Embryonic facial prominence (tissue), 1 donor: ENCODE results near the gene KLF2.

Experiments
- DNase-seq: peaks from one replicate; pipeline ENCODE4 v3.0.0-alpha.2; 2016; ENCODE audit errors: extremely low spot score

KLF2 gene

DNA sequence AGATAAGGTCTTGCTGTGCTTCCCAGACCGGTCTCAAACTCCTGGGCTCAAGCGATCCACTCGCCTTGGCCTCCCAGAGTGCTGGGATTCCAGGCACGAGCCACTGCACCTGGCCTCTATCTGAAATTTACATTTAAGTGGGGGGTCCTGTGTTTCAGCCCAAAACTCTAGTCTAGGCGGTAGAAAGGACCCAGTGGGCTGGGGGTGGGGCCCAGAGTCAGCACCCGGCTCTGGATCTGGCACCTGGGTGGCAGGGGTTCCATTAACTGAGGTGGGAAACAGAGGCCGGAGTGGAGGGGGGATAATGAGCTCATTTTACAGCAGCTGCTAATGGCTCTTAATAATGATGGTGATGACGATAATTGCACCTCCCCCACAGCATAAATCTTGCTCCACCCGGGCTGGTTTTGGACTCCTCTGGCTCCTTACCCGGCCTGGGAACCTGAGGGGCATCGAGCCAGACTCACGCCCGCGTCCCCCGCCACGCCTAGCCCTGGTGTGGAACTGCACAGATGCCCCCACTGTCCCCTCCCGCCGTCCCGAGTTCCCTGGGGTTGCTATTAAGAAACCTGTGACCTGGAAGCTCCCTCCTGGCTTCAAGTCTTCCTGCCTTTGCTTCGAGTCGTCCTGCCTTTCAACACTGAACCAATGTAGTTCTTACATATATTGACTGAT is 17.8 kb upstream of the KLF2 start:
- no peak for DNase-seq

DNA sequence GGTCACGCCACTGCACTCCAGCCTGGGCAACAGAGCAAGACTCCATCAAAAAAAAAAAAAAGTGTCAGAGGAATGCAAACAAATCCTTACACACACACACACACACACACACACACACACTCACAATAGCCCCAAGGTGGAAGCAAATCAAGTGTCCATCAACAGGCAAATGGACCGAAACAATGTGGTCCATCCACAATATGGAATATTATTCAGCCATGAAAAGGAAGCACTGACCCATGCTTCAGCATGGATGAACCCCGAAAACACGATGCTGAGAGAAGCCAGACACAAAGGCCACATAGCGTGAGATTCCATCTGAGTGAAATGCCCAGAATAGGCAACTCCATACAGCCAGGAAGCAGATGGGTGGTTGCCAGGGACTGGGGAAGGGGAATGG is 16.5 kb upstream of the KLF2 start:
- no peak for DNase-seq

DNA sequence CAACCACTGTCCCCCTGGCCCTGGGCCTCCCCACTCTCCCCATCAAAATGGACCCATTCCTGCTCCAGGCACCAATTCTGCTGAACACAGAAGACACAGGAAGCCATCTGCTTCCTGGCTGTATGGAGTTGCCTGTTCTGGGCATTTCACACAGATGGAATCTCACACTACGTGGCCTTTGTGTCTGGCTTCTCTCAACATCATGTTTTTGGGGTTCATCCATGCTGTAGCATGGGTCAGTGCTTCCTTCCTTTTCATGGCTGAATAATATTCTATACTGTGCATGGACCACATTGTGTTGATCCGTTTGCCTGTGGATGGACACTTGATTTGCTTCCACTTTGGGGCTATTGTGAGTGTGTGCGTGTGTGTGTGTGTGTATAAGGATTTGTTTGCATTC is 15.0 kb upstream of the KLF2 start:
- DNase-seq: no peak

DNA sequence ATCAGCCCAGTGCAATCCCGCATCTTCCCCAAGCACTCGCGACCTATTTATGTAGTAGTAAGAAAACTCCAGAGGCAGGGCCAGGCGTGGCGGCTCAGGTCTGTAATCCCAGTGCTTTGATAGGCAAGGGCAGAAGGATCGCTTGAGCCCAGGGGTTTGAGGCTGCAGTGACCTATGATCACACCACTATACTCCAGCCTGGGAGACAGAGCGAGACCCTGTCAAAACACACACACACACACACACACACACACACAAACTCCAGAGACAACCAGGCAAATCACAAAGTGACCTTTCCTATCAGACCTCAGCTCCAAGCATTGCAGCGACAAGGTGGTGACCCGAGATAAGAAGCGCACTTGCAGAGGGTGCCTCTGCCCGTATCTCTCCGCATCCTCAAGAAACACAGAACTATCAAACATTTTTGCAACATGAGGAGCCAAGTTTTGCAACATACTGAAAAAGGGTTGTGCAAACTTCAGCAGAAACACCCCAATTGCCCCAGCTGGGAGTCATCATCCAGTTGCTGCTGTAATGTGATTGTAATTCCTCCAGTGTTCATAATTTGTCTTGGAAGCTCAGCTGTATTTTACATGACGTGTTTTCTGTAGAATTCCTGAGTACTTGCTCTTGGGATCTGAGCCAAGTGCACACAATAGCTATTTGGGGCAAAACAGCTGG is 8.7 kb upstream of the KLF2 start:
- peak; percentile 76 for DNase-seq

DNA sequence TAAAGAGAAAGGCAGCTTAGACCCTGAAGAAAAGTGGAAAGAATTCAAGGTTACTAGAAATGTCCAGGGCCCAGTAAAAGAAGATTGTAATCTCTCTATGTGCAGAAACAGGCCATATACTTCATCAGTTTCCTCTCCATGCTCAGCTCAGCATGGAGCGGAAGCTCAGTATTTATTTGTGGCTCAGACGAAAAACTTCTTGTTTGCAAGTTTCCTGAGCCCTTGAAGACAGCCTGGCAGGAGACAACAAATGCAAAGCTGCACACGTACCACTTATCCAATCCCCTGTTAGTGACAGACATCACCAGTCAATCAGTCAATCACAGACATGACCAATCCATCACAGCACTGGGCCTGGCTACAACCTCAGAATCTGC is 8.1 kb upstream of the KLF2 start:
- DNase-seq: no peak

DNA sequence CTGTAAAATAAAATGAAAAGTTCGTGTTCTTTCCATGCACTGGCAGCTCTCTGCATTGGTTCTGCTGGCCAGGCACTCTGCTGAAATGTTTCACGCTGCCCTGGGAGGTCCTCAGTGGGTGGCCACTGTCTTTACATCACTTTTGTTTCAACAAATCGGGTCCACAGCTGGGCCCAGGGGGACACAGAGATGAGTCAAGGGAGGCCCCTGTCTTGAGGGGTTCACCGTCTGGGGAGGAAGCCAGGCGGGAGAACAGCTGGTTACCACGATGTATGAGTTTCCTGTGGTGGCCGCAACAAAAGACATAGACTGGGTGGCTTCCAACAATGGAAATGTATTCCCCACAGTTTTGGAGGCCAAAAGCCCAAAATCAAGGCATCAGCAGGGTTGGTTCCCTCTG is 5.1 kb upstream of the KLF2 start:
- DNase-seq: no peak

DNA sequence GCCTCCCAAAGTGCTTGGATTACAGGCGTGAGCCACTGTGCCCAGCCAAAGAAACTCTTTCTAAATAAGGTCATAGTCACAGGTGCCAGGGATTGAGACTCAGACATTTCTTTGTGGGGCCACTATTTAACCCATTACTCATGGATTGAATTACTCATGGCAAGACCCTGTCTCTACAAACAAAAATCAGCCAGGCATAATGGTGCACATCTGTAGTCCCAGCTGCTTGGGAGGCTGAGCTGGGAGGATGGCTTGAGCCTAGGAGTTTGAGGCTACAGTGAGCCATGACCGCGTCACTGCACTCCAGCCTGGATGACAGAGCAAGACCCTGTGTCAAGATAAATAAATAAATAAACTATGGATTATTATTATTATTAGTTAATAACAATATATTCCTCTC is 3.6 kb upstream of the KLF2 start:
- DNase-seq: no peak

DNA sequence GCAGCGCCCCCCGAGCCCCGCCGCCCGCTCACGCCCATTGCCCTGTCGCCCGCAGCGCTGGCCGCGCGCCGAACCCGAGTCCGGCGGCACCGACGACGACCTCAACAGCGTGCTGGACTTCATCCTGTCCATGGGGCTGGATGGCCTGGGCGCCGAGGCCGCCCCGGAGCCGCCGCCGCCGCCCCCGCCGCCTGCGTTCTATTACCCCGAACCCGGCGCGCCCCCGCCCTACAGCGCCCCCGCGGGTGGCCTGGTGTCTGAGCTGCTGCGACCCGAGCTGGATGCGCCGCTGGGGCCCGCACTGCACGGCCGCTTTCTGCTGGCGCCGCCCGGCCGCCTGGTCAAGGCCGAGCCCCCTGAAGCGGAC is 518 bp downstream of the KLF2 start:
- no peak for DNase-seq

DNA sequence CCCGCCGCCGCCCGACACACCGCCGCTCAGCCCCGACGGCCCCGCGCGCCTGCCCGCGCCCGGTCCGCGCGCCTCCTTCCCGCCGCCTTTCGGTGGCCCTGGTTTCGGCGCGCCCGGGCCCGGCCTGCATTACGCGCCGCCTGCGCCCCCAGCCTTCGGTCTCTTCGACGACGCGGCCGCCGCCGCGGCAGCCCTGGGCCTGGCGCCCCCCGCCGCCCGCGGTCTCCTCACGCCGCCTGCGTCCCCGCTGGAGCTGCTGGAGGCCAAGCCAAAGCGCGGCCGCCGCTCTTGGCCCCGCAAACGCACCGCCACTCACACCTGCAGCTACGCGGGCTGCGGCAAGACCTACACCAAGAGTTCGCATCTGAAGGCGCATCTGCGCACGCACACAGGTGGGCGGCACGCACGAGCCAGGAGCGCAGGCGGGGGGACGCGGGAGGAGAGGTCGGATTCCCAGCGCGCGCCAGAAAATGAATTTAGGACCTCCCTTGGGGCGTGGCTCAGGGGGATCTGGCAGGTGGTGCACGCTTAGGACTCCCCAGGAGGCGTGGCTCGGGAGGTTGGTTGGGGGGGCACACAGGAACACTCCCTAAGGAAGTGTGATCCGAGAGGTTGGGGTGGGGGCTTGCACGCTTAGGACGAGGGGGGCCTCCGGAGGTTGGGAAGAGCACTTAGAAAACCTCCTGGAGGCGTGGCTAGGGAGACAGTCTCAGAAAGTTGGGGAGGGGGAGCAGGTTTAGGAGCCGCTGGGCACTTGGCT is 1.2 kb downstream of the KLF2 start:
- DNase-seq: no peak

DNA sequence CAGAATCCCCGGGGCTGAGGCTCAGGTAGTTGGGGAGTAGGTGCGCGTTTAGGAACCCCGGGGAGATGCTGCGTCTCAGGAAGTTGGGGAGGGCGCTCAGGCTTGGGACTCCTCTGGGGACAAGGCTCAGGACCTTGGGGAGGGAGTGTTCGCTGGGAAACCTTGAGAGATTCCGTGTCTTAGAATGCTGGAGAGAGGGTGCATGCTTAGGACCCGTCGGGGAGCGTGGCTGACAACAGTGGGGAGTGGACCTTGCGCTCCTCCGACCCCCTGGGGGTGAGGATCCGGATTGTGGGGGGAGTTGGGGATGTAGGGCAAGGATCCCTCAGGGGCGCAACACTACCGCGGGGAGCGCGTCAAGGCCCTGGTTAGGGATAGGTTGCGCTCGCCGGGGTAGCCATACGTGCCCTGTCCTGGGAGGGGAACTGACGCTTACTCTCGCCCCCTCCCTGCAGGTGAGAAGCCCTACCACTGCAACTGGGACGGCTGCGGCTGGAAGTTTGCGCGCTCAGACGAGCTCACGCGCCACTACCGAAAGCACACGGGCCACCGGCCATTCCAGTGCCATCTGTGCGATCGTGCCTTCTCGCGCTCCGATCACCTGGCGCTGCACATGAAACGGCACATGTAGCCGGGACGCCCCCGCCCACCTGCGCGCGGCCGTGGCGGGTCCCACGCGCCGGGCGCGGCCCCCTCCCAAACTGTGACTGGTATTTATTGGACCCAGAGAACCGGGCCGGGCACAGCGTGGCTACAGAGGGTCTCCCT is 2.0 kb downstream of the KLF2 start:
- DNase-seq: no peak

DNA sequence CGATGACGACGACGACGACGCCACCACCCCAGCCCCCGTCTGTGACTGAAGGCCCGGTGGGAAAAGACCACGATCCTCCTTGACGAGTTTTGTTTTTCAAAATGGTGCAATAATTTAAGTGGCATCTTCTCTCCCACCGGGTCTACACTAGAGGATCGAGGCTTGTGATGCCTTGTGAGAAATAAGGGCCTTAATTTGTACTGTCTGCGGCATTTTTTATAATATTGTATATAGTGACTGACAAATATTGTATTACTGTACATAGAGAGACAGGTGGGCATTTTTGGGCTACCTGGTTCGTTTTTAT is 2.5 kb downstream of the KLF2 start:
- no peak for DNase-seq

DNA sequence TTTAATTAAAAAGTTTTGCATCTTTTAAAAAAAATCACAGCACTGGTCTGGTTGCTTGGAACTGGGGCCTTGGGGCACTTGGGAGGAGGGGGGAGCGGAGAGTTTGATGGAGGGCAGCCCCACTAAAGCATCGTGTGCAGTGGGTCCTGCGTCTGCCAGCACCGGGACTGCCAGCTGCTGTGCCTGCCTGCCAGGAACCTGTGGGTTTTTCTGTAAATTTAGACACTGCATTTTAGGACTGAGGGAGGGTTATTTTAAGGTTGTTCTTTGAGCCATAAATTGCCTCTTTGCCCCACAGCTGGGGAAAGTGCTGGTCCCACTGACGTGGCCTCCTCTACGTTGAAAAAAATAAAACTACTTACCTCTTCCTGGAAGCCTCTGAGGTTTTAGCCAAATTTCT is 2.9 kb downstream of the KLF2 start:
- no peak for DNase-seq

DNA sequence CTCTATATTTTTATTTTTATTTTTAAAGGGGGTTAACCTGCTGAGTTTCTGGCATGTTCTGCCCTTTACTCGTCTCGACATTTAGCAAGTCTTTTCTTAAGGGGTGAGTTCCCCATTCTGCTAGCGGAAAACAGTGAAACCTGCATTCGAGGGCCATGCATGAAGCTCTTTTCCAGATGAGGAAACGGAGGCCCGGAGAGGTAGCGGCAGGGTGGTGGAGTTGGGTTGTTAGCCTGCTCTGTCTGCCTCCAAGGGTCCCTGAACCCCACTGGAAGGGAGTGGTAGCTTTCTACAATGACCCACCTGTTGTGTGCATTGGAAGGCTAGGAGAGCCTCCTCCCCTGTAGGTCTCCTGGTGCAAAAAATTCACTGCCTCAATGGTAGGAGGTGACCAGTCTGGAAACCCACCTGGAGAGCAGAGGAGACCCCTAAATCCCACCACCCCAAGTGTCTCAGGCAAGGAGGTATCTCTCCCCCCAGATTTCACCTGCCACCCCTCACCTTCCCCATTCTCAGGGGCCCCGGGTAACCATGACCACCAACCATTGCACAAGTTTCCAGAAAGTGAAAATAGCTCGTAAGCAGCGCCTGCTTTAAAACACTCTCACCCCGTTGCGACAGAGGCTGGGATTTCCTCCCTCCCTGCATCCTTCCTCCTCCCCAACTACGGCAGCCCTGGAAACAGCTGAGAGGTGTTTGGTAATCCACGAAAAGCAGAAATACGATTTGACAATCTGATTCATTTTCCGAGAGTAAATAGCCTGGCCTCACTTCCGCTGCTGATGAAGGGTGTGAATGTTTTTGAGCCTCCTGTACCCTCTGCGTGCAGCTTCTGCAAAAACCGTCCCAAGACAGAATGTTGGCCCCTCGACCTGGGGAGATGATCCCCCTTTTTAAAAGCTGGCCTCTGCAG is 3.5 kb downstream of the KLF2 start:
- DNase-seq: no peak

DNA sequence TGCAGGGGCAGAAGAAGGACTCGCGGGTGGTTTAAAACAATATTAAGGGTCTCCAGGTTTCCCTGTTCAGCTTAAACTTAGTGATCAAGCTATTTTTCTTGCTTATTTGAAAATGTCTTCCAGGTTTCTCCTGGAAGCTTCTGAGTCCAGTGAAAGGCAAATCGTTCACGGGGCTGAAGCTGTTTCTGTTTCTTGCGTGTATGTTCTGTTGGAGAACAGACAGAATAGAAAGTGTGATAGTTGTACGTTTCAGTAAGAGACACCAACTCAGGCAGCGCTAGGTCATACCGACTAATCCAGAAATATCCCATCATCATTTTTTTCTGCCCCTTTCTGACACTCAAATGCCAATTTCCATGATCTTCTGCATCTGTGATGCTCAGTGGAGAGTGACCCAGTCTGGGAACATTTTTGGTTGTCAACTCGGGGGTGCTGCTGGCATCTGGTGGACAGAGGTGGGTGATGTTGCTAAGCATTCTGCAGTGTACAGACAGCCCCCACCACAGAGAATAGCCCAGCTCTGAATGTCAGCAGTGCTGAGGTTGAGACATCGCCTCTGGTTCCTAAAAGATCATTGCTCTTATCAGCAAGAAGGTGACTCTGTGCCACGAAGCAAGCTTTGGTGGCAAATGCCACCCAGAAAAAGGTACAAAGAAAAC is 4.3 kb downstream of the KLF2 start:
- no peak for DNase-seq

DNA sequence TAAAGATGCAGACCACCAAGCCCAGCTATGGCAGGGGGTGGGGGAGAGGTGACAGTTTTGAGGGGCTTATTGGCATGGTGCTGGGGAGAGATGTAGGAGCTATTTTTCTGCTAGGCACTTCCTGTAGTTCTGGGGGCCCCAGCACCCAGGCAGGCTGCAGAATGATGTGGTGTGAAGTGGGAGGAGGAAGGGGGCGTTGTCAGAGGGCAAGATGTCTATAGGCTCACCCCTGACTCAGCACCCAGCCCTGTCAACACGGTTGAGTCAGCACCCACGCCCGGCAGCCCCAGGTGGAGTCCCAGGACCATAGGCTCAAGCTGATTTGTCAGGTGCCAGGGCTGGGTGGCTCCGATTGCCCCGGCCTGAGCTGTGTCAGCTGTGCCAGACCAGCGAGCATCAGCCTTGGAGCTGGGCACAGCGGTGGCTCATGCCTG is 5.8 kb downstream of the KLF2 start:
- DNase-seq: no peak

DNA sequence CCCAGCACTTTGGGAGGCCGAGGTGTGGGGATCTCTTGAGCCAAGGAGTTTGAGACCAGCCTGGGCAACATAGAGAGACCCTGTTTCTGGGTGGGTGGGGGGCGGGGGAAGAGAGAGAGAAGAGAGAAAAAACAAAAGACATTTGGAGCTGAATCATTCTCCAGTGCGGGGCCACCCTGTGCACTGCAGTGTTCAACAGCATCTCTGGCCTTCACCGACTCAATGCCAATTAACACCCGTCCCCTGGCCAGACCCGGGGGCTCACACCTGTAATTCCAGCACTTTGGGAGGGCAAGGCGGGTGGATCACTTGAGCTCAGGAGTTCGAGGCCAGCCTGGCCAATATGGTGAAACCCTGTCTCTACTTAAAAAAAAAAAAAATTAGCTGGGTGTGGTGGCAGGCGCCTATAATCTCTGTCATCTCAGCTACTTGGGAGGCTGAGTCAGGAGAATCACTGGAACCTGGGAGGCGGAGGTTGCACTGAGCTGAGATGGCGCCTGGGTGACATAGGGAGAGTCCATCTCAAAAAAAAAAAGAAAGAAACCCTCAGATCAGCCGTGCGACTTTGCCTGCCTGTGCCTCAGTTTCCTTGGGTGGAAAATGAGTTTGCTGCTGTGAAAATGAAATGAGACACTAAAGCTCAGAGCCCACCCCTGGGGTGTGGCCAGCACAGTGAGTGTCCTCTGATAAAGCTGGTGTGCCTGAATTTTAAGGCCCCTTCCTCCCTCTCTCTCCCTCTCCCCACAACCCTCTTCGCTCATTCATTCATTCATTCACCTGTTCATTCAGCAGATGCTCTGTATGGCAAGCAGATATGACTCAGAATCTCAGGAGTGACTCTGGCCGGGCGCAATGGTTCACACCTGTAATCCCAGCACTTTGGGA is 6.4 kb downstream of the KLF2 start:
- DNase-seq: no peak

DNA sequence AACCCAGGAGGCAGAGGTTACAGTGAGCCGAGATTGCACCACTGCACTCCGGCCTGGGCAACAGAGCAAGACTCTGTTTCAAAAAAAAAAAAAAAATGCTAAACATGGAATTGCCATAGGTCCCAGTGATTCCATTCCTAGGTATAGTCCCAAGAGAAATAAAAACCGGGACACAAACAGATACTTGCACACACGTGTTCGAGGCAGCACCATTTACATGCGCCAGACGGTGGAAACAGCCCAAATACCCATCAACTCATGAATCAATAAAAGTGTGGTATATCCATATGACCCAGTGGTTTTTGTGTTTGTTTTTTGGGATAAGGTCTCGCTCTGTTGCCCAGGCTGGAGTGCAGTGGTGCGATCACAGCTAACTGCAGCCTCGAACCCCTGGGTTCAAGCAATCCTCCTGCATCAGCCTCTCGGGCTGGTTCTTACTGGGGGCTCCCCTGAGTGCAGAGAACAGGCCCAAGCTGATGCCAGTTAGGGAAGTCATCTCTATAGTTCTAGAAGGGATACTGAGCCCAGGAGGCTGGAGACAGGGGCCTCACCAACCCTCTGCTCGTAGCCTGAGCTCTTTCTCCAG is 8.5 kb downstream of the KLF2 start:
- no peak for DNase-seq

DNA sequence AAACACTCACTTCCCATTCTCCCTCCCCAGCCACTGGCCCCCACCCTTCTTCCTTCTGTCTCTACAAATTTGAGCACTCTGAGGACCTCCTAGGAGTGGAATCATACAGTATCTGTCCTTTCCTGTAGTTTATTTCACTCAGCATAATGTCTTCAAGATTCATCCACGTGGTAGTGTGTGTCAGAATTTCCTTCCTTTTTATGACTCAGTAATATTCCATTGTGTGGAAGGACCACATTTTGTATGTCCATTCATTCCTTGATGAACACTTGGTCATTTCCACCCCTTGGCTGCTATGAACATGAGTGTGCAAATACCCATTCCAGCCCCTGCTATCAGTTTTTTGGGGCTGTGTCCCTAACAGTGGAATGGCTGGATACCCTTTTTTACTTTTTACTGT is 9.8 kb downstream of the KLF2 start:
- no peak for DNase-seq

DNA sequence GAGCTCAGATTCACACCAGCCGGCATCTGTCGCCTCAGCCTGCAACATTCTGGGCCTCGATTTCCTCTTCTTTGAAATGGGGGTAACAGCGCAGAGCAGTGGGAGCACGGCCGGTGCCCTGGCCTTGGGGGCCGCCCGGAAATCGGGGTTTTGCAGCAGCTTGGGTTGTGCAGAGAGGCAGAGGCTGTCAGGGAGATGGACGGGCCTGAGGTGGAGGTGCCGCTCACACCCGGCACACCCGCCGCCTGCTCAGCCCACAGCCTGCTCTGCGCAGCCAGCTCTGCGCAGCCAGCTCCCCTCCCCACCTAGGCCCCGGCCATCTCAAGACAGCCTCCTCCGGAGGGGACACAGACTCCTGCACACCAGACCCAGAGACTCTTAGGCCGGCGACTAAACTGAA is 10.6 kb downstream of the KLF2 start:
- DNase-seq: no peak

DNA sequence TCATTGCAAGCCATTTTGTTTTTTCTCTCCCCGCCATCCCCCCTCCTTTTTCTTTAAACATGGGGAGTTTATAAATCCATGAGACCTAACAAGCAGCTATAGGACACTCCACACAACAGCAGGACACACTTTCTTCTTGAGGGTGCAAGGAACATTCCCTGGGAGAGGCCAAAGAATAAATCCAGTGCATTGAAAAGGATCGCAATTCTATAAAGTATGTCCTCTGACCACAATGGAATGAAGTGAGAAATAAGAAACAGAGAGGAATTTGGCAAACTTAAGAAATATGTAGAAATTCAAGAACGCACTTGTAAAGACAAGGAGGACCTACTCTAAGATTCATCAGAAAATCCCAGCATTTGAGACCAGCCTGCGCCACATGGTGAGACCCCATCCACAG is 11.9 kb downstream of the KLF2 start:
- DNase-seq: no peak
